HCT116 (cell line): ENCODE measurements around the gene FAM81A. TPM values are rescaled to one million over a fixed set of nuclear protein-coding genes. Genes with fewer than 3 reads are reported as not detected.

Experiments
- ATAC-seq: fragments of 200-7000 bp; cut with Tn5 transposase; 2 replicates; pipeline ENCODE4 v1.9.1; 2020; ENCODE audit warnings: mild to moderate bottlenecking, moderate library complexity
- BruUV-seq: library from RNA; stranded (reverse); fragments of 400-500 nt; replicated peaks from 2 replicates; lab custom pipeline; 2021; lab: Mats Ljungman, UMichigan
- CTCF ChIA-PET: fragments of 300-600 bp; sonication (Branson Sonifier 250); formaldehyde crosslinking; loops from one replicate; lab custom pipeline; 2021; ENCODE audit warnings: antibody characterized with exemption; lab: Charles Lee
- POLR2A ChIA-PET: fragments of 300-600, 350-600 bp; sonication (Branson Sonifier 250); formaldehyde crosslinking; loops from one replicate; lab custom pipeline; 2021; ENCODE audit warnings: antibody characterized with exemption; lab: Charles Lee
- RAD21 ChIA-PET, 2 experiments: fragments of 300-600 bp; sonication (Branson Sonifier 250); formaldehyde crosslinking; loops; one replicate each; lab custom pipeline; 2023; ENCODE audit warnings: low total read pairs in 2 of 2; ENCODE audit not compliant: uncharacterized antibody in 2 of 2, unreplicated experiment in 2 of 2, low non-redundant PET in 1 of 2; lab: Charles Lee
- DNase-seq: peaks from one replicate; pipeline ENCODE4 v3.0.0-alpha.2; 2010; ENCODE audit warnings: low read depth, low spot score
- H2AFZ ChIP-seq: fragments of 200-600 bp; shearing (Covaris generic), sonication (generic); 2 replicates; pipeline ENCODE4 v1.6.1; 2017; ENCODE audit warnings: low read depth, mixed run types, mixed read lengths, antibody characterized with exemption, low read length; ENCODE audit not compliant: poor library complexity, severe bottlenecking
- H3K27ac ChIP-seq: 2 replicates; pipeline ENCODE4 v1.5.1; 2012; ENCODE audit warnings: low read depth, low read length
- H3K27me3 ChIP-seq: fragments of 200-600 bp; sonication (generic); 2 replicates; pipeline ENCODE4 v1.6.1; 2016; ENCODE audit warnings: mixed run types, low read length, mixed read lengths; ENCODE audit not compliant: insufficient read depth
- H3K36me3 ChIP-seq, 2 experiments: fragments of 200-500 bp in 1 of 2; fragments of 200-600 bp in 1 of 2; sonication (Bioruptor generic) in 1 of 2; sonication (generic) in 1 of 2; 2 replicates each; pipeline versions ENCODE4 v1.5.1 to v1.6.1; 2014 to 2016; ENCODE audit warnings: low read length in 2 of 2, inconsistent platforms in 1 of 2, mixed read lengths in 1 of 2, mixed run types in 1 of 2; ENCODE audit not compliant: insufficient read depth in 2 of 2, control insufficient read depth in 1 of 2
- H3K4me1 ChIP-seq, 2 experiments: fragments of 200-600 bp in 1 of 2; sonication (generic) in 1 of 2; 2 replicates each; pipeline versions ENCODE4 v1.5.1 to v1.6.1; 2012 to 2017; ENCODE audit warnings: low read length in 2 of 2, inconsistent platforms in 1 of 2, mild to moderate bottlenecking in 1 of 2, mixed read lengths in 1 of 2, mixed run types in 1 of 2, moderate library complexity in 1 of 2; ENCODE audit not compliant: insufficient read depth in 2 of 2, control insufficient read depth in 1 of 2
- H3K4me2 ChIP-seq: fragments of 200-600 bp; sonication (generic); 2 replicates; pipeline ENCODE4 v1.6.1; 2017; ENCODE audit warnings: mixed run types, low read length, mixed read lengths
- H3K4me3 ChIP-seq, 2 experiments: fragments of 200-600 bp in 1 of 2; sonication (generic) in 1 of 2; replicated peaks in 1 of 2; 2 replicates each; pipeline ENCODE4 v1.5.1; 2011 to 2016; ENCODE audit warnings: low read length in 2 of 2, control low read depth in 1 of 2, low read depth in 1 of 2, mild to moderate bottlenecking in 1 of 2, mixed read lengths in 1 of 2, mixed run types in 1 of 2
- H3K79me2 ChIP-seq: fragments of 200-600 bp; sonication (generic); 2 replicates; pipeline ENCODE4 v1.6.1; 2017; ENCODE audit warnings: mild to moderate bottlenecking, mixed run types, low read length, moderate library complexity, mixed read lengths; ENCODE audit not compliant: insufficient read depth
- H3K9ac ChIP-seq: fragments of 200-600 bp; sonication (generic); 2 replicates; pipeline ENCODE4 v1.6.1; 2016; ENCODE audit warnings: low read length, mixed read lengths
- H3K9me2 ChIP-seq: fragments of 200-600 bp; sonication (generic), shearing (Covaris generic); 2 replicates; pipeline ENCODE4 v1.6.1; 2017; ENCODE audit warnings: mixed run types, mild to moderate bottlenecking, moderate library complexity; ENCODE audit not compliant: insufficient read depth
- H3K9me3 ChIP-seq, 2 experiments: fragments of 200-500 bp in 1 of 2; fragments of 200-600 bp in 1 of 2; sonication (Bioruptor generic) in 1 of 2; sonication (generic) in 1 of 2; 2 replicates each; pipeline ENCODE4 v1.6.1; 2014 to 2017; ENCODE audit warnings: low read length in 2 of 2, mixed read lengths in 2 of 2, inconsistent platforms in 1 of 2, low read depth in 1 of 2, mild to moderate bottlenecking in 1 of 2, mixed run types in 1 of 2, moderate library complexity in 1 of 2; ENCODE audit not compliant: control insufficient read depth in 1 of 2, insufficient read depth in 1 of 2
- H4K20me1 ChIP-seq: fragments of 200-600 bp; sonication (generic), shearing (Covaris generic); 2 replicates; pipeline ENCODE4 v1.6.1; 2017; ENCODE audit warnings: mixed run types, mild to moderate bottlenecking, moderate library complexity; ENCODE audit not compliant: insufficient read depth
- CEBPB ChIP-seq: IDR thresholded peaks from 2 replicates; pipeline ENCODE4 v1.6.1; 2012; ENCODE audit warnings: low read depth
- EGR1 ChIP-seq: IDR thresholded peaks from 2 replicates; pipeline ENCODE4 v1.6.1; 2012; ENCODE audit warnings: low read depth
- ELF1 ChIP-seq: IDR thresholded peaks from 2 replicates; pipeline ENCODE4 v1.6.1; 2012; ENCODE audit warnings: low read depth, borderline replicate concordance
- EZH2 ChIP-seq: fragments of 200-600 bp; sonication (generic); IDR thresholded peaks from 2 replicates; pipeline ENCODE4 v1.6.1; 2017; ENCODE audit warnings: antibody characterized with exemption, mixed run types
- FOSL1 ChIP-seq: IDR thresholded peaks from 2 replicates; pipeline ENCODE4 v1.6.1; 2012; ENCODE audit warnings: low read depth
- POLR2A ChIP-seq: IDR thresholded peaks from 2 replicates; pipeline ENCODE4 v1.7.0; 2011; ENCODE audit warnings: borderline replicate concordance; ENCODE audit not compliant: insufficient read depth, insufficient read length; ENCODE audit errors: extremely low read depth
- POLR2AphosphoS5 ChIP-seq: IDR thresholded peaks from 2 replicates; pipeline ENCODE4 v1.6.1; 2011; ENCODE audit warnings: mild to moderate bottlenecking, low read depth, low read length, moderate library complexity
- SIN3A ChIP-seq: IDR thresholded peaks from 2 replicates; pipeline ENCODE4 v1.6.1; 2012; ENCODE audit warnings: low read depth
- SRF ChIP-seq: IDR thresholded peaks from 2 replicates; pipeline ENCODE4 v1.6.1; 2012; ENCODE audit warnings: low read depth
- TCF7L2 ChIP-seq: IDR thresholded peaks from 2 replicates; pipeline ENCODE4 v1.7.0; 2011; ENCODE audit warnings: borderline replicate concordance, inconsistent platforms; ENCODE audit not compliant: insufficient read depth, insufficient read length; ENCODE audit errors: extremely low read depth
- YY1 ChIP-seq: IDR thresholded peaks from 2 replicates; pipeline ENCODE4 v1.6.1; 2011; ENCODE audit warnings: low read length, low read depth, moderate library complexity, mild to moderate bottlenecking; ENCODE audit not compliant: insufficient replicate concordance; ENCODE audit errors: extremely low read depth
- ZFX ChIP-seq: fragments of 450-650 bp; IDR thresholded peaks from 2 replicates; pipeline ENCODE4 v1.6.1; 2017
- ZNF274 ChIP-seq: fragments of 200-500 bp; sonication (Bioruptor generic); IDR thresholded peaks from 2 replicates; pipeline ENCODE4 v1.6.1; 2014; ENCODE audit warnings: mild to moderate bottlenecking, low read depth, low read length, inconsistent platforms
- intact Hi-C: fragments of 100-400 bp; cut with micrococcal nuclease; formaldehyde crosslinking; loops from 2 replicates; pipeline ENCODE4 v1.10.0; 2022
- total RNA-seq: library from RNA; stranded (reverse); gene quantifications from one replicate; pipeline ENCODE4 v1.2.1, GENCODE V29; 2021; ENCODE audit not compliant: unreplicated experiment
- TF ChIP-seq, protein P1 (sequence below): IDR thresholded peaks from 2 replicates; pipeline ENCODE4 v1.6.1; 2012
- TF ChIP-seq, protein P2 (sequence below): IDR thresholded peaks from 2 replicates; pipeline ENCODE4 v1.6.1; 2011; ENCODE audit warnings: mild to moderate bottlenecking, low read length, moderate library complexity; ENCODE audit not compliant: insufficient replicate concordance; ENCODE audit errors: extremely low read depth
- TF ChIP-seq, protein P3 (sequence below): IDR thresholded peaks from 2 replicates; pipeline ENCODE4 v1.6.1; 2012

Gene FAM81A
- total RNA-seq, 1 experiment from 2014 or later = 6.6 TPM

DNA sequence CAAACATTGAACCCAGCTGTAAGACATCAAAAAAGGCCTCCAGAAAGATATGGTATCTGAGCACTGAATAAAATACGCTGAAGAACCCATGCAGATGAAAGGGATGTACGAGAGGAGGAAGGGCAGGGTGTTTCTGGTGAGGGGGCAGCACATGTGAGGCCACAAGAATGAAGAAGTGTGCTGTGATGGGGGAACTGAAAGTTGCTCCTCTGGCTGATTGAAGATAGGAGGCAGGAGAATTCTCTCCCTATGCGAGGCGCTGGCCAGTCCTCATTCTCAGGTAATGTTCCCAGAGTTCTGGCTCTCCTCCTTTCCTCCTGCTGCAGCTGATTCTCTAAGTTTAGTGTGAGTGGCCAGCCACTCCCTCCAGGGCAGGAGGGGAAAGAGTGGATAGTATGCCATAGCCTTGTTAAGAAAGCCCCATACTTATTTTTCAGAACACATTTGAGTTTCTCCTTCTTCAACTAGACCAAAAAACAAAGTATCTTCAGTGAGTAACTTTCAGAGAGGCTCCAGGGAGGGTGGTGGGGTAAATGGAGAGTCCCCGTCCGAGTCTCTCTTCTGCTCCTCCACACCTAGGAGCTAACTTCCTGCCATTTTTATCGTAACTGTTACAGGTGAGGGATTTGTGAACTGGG is 38.4 kb upstream of the FAM81A start:
- Histone ChIP-seq H3K27ac (no peak overlapping the region), H3K4me2 (no peak overlapping the region), H3K79me2 (no peaks in the 10 kb centered on the region), H3K36me3 (no peaks in the 10 kb centered on the region), H2AFZ (no peak overlapping the region), H3K4me1 (no peaks in the 10 kb centered on the region), H3K27me3 (no peaks in the 10 kb centered on the region), H3K9me3 (no peaks in the 10 kb centered on the region), H3K4me3 (no peak overlapping the region), H3K9ac (no peak overlapping the region), H3K9me2 (no peaks in the 10 kb centered on the region), H4K20me1 (no peaks in the 10 kb centered on the region)
- BruUV-seq = no TSS peak
- intact Hi-C loops = no loop called here
- CTCF ChIA-PET = no interaction called here
- DNase-seq (no peak), ATAC-seq (no peak)
- no peak for TF ChIP-seq ZNF274
- TF ChIP-seq CEBPB = no peak
- TF ChIP-seq EGR1 = no peak
- no peak for TF ChIP-seq TCF7L2
- TF ChIP-seq YY1 = no peak
- no peak for TF ChIP-seq SIN3A
- TF ChIP-seq POLR2A = no peak
- TF ChIP-seq, protein P1, sequence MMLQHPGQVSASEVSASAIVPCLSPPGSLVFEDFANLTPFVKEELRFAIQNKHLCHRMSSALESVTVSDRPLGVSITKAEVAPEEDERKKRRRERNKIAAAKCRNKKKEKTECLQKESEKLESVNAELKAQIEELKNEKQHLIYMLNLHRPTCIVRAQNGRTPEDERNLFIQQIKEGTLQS = no peak
- TF ChIP-seq POLR2AphosphoS5 = no peak
- RAD21 ChIA-PET = no interaction called here
- POLR2A ChIA-PET = no interaction called here

DNA sequence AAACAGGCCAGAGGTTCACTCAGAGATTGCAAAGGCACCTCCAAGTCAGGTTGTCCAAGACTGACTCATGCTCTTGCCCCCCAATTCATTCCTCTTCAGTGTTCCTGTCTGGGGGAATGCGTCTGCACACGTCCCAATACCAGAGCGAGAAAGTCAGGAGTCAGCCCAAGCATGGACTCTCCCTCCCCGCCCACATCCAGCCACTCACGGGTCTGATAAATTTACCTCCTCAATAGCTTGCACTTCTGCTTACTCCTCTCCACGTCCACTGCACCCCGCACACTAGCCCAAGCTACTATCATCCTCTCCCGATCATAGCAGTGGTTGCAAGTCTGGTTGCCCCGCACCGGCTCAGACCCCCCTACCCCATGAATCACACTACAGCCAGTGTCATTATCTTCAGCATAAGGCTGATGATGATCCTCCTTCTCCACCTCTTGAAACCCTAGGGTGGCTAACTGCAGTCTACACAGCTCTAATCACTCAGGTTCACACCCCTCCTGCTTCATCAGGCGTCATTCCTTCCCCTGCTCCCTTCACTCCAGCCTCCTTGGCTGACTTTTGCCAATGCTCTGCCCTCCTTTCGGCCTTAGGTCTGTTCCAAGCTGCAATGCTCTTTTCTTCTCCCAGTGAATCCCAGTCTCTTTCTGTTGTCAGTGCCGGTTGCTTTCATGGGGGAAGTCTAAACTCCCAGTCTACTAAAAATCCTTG is 37.7 kb upstream of the FAM81A start:
- no peak overlapping the region for H3K27ac ChIP-seq
- ChIA-PET CTCF (no interaction called here), RAD21 (no interaction called here), POLR2A (no interaction called here)
- H3K9me2 ChIP-seq = no peaks in the 10 kb centered on the region
- H3K4me1 ChIP-seq = no peaks in the 10 kb centered on the region
- DNase-seq = no peak
- no peak overlapping the region for H2AFZ ChIP-seq
- H3K4me2 ChIP-seq = no peak overlapping the region
- H3K79me2 ChIP-seq = no peaks in the 10 kb centered on the region
- no peak overlapping the region for H3K4me3 ChIP-seq
- no TSS peak for BruUV-seq
- H4K20me1 ChIP-seq = no peaks in the 10 kb centered on the region
- TF ChIP-seq CEBPB = no peak
- TF ChIP-seq EZH2 = no peak
- TF ChIP-seq FOSL1 = no peak
- TF ChIP-seq, protein P2, sequence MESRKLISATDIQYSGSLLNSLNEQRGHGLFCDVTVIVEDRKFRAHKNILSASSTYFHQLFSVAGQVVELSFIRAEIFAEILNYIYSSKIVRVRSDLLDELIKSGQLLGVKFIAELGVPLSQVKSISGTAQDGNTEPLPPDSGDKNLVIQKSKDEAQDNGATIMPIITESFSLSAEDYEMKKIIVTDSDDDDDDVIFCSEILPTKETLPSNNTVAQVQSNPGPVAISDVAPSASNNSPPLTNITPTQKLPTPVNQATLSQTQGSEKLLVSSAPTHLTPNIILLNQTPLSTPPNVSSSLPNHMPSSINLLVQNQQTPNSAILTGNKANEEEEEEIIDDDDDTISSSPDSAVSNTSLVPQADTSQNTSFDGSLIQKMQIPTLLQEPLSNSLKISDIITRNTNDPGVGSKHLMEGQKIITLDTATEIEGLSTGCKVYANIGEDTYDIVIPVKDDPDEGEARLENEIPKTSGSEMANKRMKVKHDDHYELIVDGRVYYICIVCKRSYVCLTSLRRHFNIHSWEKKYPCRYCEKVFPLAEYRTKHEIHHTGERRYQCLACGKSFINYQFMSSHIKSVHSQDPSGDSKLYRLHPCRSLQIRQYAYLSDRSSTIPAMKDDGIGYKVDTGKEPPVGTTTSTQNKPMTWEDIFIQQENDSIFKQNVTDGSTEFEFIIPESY = no peak
- TF ChIP-seq POLR2AphosphoS5 = no peak
- no peak for TF ChIP-seq ZNF274
- no peak for TF ChIP-seq EGR1
- TF ChIP-seq POLR2A = no peak
- no peak for TF ChIP-seq ZFX
- TF ChIP-seq, protein P3, sequence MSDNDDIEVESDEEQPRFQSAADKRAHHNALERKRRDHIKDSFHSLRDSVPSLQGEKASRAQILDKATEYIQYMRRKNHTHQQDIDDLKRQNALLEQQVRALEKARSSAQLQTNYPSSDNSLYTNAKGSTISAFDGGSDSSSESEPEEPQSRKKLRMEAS = no peak
- no peak for TF ChIP-seq SRF
- no peak for TF ChIP-seq ELF1
- TF ChIP-seq YY1 = no peak
- no peaks in the 10 kb centered on the region for H3K27me3 ChIP-seq
- H3K9ac ChIP-seq = no peak overlapping the region
- H3K36me3 ChIP-seq = no peaks in the 10 kb centered on the region
- intact Hi-C loops = no loop called here
- ATAC-seq = no peak
- no peaks in the 10 kb centered on the region for H3K9me3 ChIP-seq
